ENCODE data around the gene DIAPH2. TPM values are rescaled to one million over a fixed set of nuclear protein-coding genes. Genes with fewer than 3 reads are reported as not detected.

DIAPH2 gene
- total RNA-seq, 6 experiments from 2014 or later = 10.1 to 13.5 (median 11.6) TPM

DNA sequence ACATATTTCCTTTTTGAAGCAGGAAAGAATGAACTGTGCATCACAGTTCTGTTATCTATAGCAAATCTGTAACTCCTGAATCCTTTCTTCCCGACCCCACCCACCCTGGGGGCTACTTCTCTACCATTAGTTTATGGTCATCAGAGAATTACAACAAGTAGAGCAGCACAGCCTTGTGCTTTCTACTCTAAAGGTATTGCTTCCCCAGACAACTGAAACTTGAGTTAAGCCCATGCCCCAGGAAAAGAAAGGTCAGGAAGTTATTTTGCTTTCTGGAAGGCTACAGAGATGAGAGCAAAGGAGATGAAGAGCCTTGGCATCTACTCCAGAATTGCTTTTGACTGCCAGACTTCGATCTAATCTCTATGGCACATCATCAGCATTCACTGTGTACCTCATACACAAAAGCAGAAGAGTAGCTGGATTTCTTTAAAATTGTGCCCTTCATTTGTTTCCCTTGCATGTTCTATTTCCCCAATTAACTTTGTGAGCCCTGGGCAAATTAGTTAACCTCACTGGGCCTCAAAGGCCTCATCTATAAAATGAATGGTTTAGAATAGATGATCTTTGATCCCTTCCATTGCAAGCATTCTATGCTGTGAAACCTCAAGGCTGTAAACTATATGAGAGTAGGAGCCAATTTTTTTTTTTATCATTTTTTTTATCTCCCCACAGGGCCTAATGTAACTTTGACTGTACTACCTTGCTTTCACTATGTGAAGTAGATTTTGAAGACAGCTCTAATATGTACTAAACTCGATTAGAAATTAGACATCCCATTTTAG lies 794.7 kb downstream of the DIAPH2 start:
- H3K9me3 Mint-ChIP-seq = no peaks in the 10 kb centered on the region
- DNase-seq = no peak
- H3K4me1 Mint-ChIP-seq (ENCODE audit: low read depth) = peaks cover 15% of the 10 kb centered on the region
- no peak for TF ChIP-seq CTCF (IDR thresholded peaks at IDR 0.05)
- H3K36me3 Mint-ChIP-seq (ENCODE audit: low read depth) = no peaks in the 10 kb centered on the region
- H3K4me3 Mint-ChIP-seq = no peak overlapping the region
- H3K27ac Mint-ChIP-seq = no peak overlapping the region
- no peaks in the 10 kb centered on the region for H3K27me3 Mint-ChIP-seq (ENCODE audit: insufficient read depth)

DNA sequence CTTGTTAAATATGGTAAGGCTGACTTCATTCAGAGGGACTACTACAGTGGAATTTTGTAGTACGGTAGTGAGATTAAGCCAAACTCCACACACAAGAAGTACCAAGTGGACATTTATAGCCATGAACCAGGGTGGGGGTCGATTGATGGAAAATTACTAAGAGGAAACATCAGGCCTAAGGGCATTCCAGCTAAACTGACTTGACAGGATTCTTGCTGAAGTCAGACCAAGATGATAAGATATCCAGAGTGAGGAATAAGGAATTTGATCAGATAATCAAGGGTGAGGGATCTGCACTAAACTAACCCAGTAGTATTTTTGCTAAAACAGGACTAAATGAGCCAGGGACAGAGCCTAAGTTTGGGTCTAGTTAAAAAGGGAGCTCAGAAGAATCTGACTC lies 796.6 kb downstream of the DIAPH2 start:
- Mint-ChIP-seq H3K36me3 (ENCODE audit: low read depth) (no peaks in the 10 kb centered on the region), H3K27ac (no peak overlapping the region)

DNA sequence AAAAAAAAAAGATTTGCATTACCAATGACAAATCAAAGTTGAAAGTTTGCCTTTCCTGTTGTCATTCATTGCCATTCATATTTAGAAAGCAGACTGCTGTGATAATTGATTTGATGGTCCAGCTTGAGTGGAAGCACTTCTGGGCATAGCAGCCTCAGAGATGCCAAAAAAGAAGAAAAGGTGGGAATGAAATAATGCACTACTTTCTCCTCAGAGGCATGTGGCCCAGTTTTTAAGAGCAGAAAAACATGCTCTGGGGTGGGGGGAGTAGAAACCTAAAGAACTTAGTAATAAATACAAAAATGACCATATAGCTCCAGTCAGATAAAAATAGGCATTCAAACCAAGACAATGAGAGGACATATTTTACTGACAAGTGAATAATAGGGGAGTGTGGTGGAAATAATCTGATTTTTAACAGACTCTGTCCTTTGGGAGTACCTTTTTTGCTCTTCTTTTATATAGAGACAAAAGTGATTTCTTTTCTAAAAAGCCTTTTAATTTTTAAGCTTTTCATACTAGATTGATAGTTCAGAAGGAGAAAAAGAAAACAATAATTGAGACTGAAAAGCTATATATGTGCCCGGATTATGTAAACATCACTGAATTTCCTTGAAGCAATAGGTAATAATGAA lies 798.1 kb downstream of the DIAPH2 start:
- TF ChIP-seq CTCF (IDR thresholded peaks at IDR 0.05) = no peak
- H3K4me3 Mint-ChIP-seq = no peak overlapping the region
- no peak overlapping the region for H3K27ac Mint-ChIP-seq
- peaks cover 2% of the 10 kb centered on the region; the same call in 1 of the 2 replicates for H3K27me3 Mint-ChIP-seq (ENCODE audit: insufficient read depth)
- no peak for DNase-seq
- no peaks in the 10 kb centered on the region for H3K9me3 Mint-ChIP-seq
- no peaks in the 10 kb centered on the region for H3K36me3 Mint-ChIP-seq (ENCODE audit: low read depth)
- peaks cover 15% of the 10 kb centered on the region for H3K4me1 Mint-ChIP-seq (ENCODE audit: low read depth)

More for the DNA sequence above, 796.6 kb downstream of the DIAPH2 start:
- H3K4me3 Mint-ChIP-seq = no peak overlapping the region
- no peak for DNase-seq
- peaks cover 15% of the 10 kb centered on the region for H3K4me1 Mint-ChIP-seq (ENCODE audit: low read depth)
- no peaks in the 10 kb centered on the region for H3K27me3 Mint-ChIP-seq (ENCODE audit: insufficient read depth)
- no peaks in the 10 kb centered on the region for H3K9me3 Mint-ChIP-seq
- TF ChIP-seq CTCF (IDR thresholded peaks at IDR 0.05) = no peak

DNA sequence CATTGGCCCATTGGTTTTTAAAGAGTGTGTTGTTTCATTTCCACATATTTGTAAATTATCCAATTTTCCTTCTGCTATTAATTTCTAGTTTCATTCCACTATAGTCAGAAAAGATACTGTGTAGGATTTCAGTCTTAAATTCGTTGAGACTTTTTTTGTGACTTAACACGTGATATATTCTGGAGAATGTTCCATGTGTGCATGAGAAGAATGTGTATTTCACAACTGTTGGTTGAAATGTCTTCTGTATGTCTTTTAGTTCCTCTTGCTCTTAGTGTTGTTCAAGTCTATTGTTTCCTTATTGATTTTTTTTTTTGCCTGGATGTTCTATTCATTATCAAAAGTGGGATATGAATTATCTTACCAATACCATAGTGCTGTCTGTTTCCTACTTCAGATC lies 806.0 kb downstream of the DIAPH2 start:
- H3K9me3 Mint-ChIP-seq = no peaks in the 10 kb centered on the region
- H3K4me1 Mint-ChIP-seq (ENCODE audit: low read depth) = no peaks in the 10 kb centered on the region
- no peak for TF ChIP-seq CTCF (IDR thresholded peaks at IDR 0.05)
- H3K27ac Mint-ChIP-seq = no peak overlapping the region
- peaks cover 3% of the 10 kb centered on the region; the same call in 1 of the 2 replicates for H3K27me3 Mint-ChIP-seq (ENCODE audit: insufficient read depth)
- no peak for DNase-seq
- H3K4me3 Mint-ChIP-seq = no peak overlapping the region
- H3K36me3 Mint-ChIP-seq (ENCODE audit: low read depth) = no peaks in the 10 kb centered on the region; the same call in 1 of the 2 replicates

DNA sequence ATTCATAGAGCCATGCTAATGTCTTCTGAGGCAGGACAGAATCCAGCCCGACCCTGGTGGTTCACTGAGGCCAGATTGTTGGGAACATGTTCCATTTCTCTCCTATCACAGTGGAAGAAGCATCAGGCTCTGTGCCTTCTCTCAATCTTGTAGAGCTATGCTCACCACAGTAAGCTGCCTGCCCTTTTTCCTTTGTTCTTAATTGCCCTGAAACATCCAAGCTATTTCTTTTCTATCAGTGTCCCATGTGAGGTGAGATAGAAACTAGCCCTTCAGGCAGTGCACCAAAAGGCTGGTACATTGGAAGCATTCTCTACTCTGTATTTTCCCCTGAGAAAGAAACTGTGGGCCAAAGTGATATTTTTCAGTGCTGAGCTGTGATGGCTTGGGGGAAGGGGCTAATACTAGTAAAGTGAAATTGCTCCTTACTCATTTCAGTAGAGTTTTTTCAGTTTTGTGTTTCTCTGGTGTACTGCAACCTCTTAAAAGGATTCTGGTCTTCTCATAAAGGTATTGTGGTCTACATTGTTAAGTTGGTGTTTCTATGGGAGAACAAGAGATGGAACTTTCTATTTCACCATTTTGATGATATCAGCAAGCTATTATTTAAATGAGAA lies 810.2 kb downstream of the DIAPH2 start:
- no peak for TF ChIP-seq CTCF (IDR thresholded peaks at IDR 0.05)
- peaks cover 1% of the 10 kb centered on the region; the same call in 1 of the 2 replicates for H3K27me3 Mint-ChIP-seq (ENCODE audit: insufficient read depth)
- H3K4me1 Mint-ChIP-seq (ENCODE audit: low read depth) = no peaks in the 10 kb centered on the region
- no peaks in the 10 kb centered on the region; the same call in 1 of the 2 replicates for H3K36me3 Mint-ChIP-seq (ENCODE audit: low read depth)
- H3K27ac Mint-ChIP-seq = no peak overlapping the region
- no peaks in the 10 kb centered on the region for H3K9me3 Mint-ChIP-seq
- H3K4me3 Mint-ChIP-seq = no peak overlapping the region
- no peak for DNase-seq
